Measurements from ENCODE around the gene LRRTM3.

The LRRTM3 gene

GRCh38 chr10:67127441-67127840 lies 201.6 kb downstream of the LRRTM3 start:
- no peak for DNase-seq (ENCODE audit: low spot score)

GRCh38 chr10:67140641-67141040 lies 214.8 kb downstream of the LRRTM3 start:
- no peak for DNase-seq (ENCODE audit: low spot score)

- DNase-seq (ENCODE audit: low spot score) = no peak
Measured at GRCh38 chr10:67141300-67141699, 215.5 kb downstream of the LRRTM3 start.

GRCh38 chr10:67144530-67144929 lies 218.7 kb downstream of the LRRTM3 start:
- DNase-seq (ENCODE audit: low spot score) = no peak

All from pons (tissue), 1 donor.